SIG-M5 treated with dmso at 0.1 percent for 504 hours (cell line): ENCODE measurements around the gene LHX6.

Experiments used
- DNase-seq: peaks from one replicate; lab custom pipeline; 2025; ENCODE audit not compliant: unreplicated experiment; lab: John Stamatoyannopoulos, UW

The LHX6 gene

GRCh38 chr9:122228568-122229484 lies at the start of gene LHX6:
Gene LHX6, minus strand, starts transcription at chr9:122228957. Its CDS starts 217 bp downstream, at chr9:122228740.
- DNase-seq, result no peak

- no peak for DNase-seq
These were observed 48.6 kb upstream of the LHX6 start for GRCh38 chr9:122277285-122277897.

- no peak for DNase-seq
These were observed 47.3 kb upstream of the LHX6 start for GRCh38 chr9:122276096-122276495.

- DNase-seq, result no peak
These were observed 45.3 kb upstream of the LHX6 start for GRCh38 chr9:122274055-122274454.

GRCh38 chr9:122268041-122268814 lies 39.5 kb upstream of the LHX6 start:
- no peak for DNase-seq

- peak; percentile 65 for DNase-seq
These were observed 36.6 kb upstream of the LHX6 start for GRCh38 chr9:122265149-122265915.

GRCh38 chr9:122264360-122265148 lies 35.8 kb upstream of the LHX6 start, which contains the start of the genes MRRF and RBM18:
Gene MRRF, plus strand, starts transcription at chr9:122264882. Its CDS starts 6,010 bp downstream, at chr9:122270892.
Gene RBM18, minus strand, starts transcription at chr9:122264840. Its CDS starts 3,348 bp downstream, at chr9:122261492.
- DNase-seq, result peak; percentile 71

- no peak for DNase-seq
These were observed 35.1 kb upstream of the LHX6 start for GRCh38 chr9:122263699-122264349.

GRCh38 chr9:122262073-122262472 lies 33.3 kb upstream of the LHX6 start:
- DNase-seq, result no peak

GRCh38 chr9:122261469-122261881 lies 32.7 kb upstream of the LHX6 start:
- peak; percentile 62 for DNase-seq

GRCh38 chr9:122258886-122259415 lies 30.2 kb upstream of the LHX6 start:
- DNase-seq, result no peak

GRCh38 chr9:122256206-122256605 lies 27.4 kb upstream of the LHX6 start:
- no peak for DNase-seq

GRCh38 chr9:122254761-122255160 lies 26.0 kb upstream of the LHX6 start:
- DNase-seq, result no peak

- no peak for DNase-seq
These were observed 24.0 kb upstream of the LHX6 start for GRCh38 chr9:122252796-122253195.

- DNase-seq, result no peak
These were observed 22.6 kb upstream of the LHX6 start for GRCh38 chr9:122251351-122251750.

GRCh38 chr9:122248448-122248865 lies 19.7 kb upstream of the LHX6 start:
- no peak for DNase-seq

- no peak for DNase-seq
These were observed 17.9 kb upstream of the LHX6 start for GRCh38 chr9:122246666-122247065.

GRCh38 chr9:122244349-122244748 lies 15.6 kb upstream of the LHX6 start:
- no peak for DNase-seq

GRCh38 chr9:122239722-122240121 lies 11.0 kb upstream of the LHX6 start:
- DNase-seq, result no peak
